Mucosa of descending colon (tissue), 3 donors: ENCODE results near the gene IQGAP1. TPM values are rescaled to one million over a fixed set of nuclear protein-coding genes. Genes with fewer than 3 reads are reported as not detected.
"Not testable (repeated sequence)": the region's sequence is repeated elsewhere in the genome, so short reads cannot be mapped to it uniquely, and the experiment has no call there.

Source experiments
- ATAC-seq: fragments of 200-7000 bp; cut with Tn5 transposase; one replicate; pipeline ENCODE4 v1.9.1; 2020; ENCODE audit warnings: mild to moderate bottlenecking, moderate library complexity
- DNase-seq, 3 donors: peaks; one replicate each; pipeline ENCODE4 v3.0.0-alpha.2; 2020
- H3K36me3 ChIP-seq: fragments of 200-600 bp; one replicate; pipeline ENCODE4 v1.8.0; 2021; ENCODE audit warnings: low read depth, mild to moderate bottlenecking
- H3K4me1 ChIP-seq: fragments of 200-600 bp; one replicate; pipeline ENCODE4 v1.8.0; 2021; ENCODE audit warnings: low read depth, mild to moderate bottlenecking
- H3K4me3 ChIP-seq: fragments of 200-600 bp; one replicate; pipeline ENCODE4 v1.8.0; 2021; ENCODE audit warnings: mild to moderate bottlenecking
- H3K9me3 ChIP-seq: fragments of 200-600 bp; one replicate; pipeline ENCODE4 v1.8.0; 2021; ENCODE audit warnings: mild to moderate bottlenecking
- intact Hi-C, 2 donors: fragments of 100-400 bp; cut with DNase I in 1 of 2; cut with micrococcal nuclease in 1 of 2; formaldehyde crosslinking; loops; one replicate each; pipeline versions ENCODE4 v1.11.0 to v1.11.1; 2022; cut with DNase I, micrococcal nuclease
- total RNA-seq, 3 donors: library from RNA; stranded (reverse); fragmentation: NEBNext Ultra II Directional in 2 of 3; extraction: Animal tissue kit (Norgen Biotek cat#: 25700) in 2 of 3; gene quantifications; one replicate each; pipeline versions ENCODE4 v1.2.1 to v1.2.4, GENCODE V29; 2021 to 2023
- TF ChIP-seq, protein P1 (sequence below): fragments of 200-600 bp; IDR thresholded peaks from one replicate; pipeline ENCODE4 v1.8.0; 2022; ENCODE audit warnings: antibody characterized with exemption, mild to moderate bottlenecking
- donor health status: DM: no; HTN: no; CAD: no; lungs with moderate emphysema.
- donor health status: DM: no; HTN: no; CAD: no.
- donor health status: DM: no; HTN: yes; CAD: no.

Gene IQGAP1
- total RNA-seq, 3 donors from 2014 or later, result 186 to 242 (median 206) TPM

DNA sequence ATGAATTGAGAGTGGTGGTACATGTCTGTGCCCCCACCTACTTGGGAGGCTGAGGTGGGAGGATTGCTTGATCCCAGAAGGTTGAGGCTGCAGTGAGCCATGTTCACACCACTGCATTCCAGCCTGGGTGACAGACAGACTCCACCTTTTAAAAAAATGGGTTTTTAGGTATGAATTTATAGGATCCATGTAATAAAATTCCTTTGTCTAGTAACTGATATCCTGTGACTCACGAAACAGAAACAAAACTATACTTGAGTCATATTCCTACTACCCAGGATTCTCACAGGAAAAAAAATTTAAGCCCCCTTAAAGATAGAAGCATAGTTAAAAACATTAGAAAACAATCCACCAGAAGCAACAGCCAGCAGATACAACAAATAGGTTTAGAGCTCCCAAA, 131.6 kb downstream of the IQGAP1 start:
- Histone ChIP-seq H3K9me3 (no peaks in the 10 kb centered on the region), H3K4me3 (no peak overlapping the region), H3K4me1 (no peaks in the 10 kb centered on the region), H3K36me3 (no peaks in the 10 kb centered on the region)
- TF ChIP-seq, protein P1, sequence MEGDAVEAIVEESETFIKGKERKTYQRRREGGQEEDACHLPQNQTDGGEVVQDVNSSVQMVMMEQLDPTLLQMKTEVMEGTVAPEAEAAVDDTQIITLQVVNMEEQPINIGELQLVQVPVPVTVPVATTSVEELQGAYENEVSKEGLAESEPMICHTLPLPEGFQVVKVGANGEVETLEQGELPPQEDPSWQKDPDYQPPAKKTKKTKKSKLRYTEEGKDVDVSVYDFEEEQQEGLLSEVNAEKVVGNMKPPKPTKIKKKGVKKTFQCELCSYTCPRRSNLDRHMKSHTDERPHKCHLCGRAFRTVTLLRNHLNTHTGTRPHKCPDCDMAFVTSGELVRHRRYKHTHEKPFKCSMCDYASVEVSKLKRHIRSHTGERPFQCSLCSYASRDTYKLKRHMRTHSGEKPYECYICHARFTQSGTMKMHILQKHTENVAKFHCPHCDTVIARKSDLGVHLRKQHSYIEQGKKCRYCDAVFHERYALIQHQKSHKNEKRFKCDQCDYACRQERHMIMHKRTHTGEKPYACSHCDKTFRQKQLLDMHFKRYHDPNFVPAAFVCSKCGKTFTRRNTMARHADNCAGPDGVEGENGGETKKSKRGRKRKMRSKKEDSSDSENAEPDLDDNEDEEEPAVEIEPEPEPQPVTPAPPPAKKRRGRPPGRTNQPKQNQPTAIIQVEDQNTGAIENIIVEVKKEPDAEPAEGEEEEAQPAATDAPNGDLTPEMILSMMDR, result no peak
- ATAC-seq (no peak), DNase-seq (no peak)
- intact Hi-C loops, result loop anchor here in 1 of 2 donors (10.0 kb wide), 1 partner anchor 365 kb away; the partner anchor contains the start of gene FES

DNA sequence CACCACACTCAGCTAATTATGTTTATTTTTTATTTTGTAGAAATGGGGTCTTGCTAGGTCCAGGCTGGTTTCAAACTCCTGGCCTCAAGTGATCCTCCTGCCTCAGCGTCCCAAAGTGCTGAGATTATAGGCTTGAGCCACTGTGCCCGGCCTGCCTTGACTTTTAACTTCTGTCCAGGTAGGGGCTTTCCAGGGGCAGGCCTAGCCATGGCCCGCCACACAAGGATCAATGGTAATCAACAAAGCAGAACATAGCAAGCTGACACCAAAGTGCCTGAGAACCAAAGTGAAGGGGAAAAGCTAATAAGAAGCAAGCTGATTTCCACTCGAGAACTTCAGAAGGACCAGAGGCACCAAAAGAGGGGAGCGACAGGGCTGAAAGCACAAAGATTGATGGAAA, 132.3 kb downstream of the IQGAP1 start:
- Histone ChIP-seq H3K36me3 (no peaks in the 10 kb centered on the region), H3K4me3 (no peak overlapping the region), H3K4me1 (no peaks in the 10 kb centered on the region), H3K9me3 (no peaks in the 10 kb centered on the region)
- DNase-seq, result no peak
- intact Hi-C loops, result loop anchor here in 1 of 2 donors (10.0 kb wide), 1 partner anchor 364 kb away; the partner anchor contains the start of gene FES
- TF ChIP-seq, protein P1, result no peak
- ATAC-seq, result no peak

DNA sequence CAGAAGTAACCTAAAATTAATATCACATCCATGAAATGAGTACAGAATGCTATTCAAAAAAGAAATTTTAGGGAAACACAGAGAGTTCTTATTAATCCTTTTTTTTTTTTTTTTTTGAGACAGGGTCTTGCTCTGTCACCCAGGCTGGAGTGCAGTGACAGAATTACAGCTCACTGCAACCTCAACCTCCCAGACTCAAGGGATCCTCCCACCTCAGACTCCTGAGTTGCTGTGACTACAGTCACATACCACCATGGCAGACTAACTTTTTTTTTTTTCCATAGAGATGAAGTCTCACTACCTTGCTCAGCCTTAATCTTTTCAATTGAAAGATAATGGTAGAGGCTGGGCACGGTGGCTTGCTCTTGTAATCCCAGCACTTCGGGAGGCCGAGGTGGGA, 135.3 kb downstream of the IQGAP1 start:
- intact Hi-C loops, result loop anchor here in 1 of 2 donors (10.0 kb wide), 1 partner anchor 361 kb away; the partner anchor contains the start of gene FES
- H3K4me1 ChIP-seq, result no peaks in the 10 kb centered on the region
- no peaks in the 10 kb centered on the region for H3K9me3 ChIP-seq
- H3K36me3 ChIP-seq, result no peaks in the 10 kb centered on the region
- no peak overlapping the region for H3K4me3 ChIP-seq
- TF ChIP-seq, protein P1, result no peak
- DNase-seq (no peak), ATAC-seq (no peak)

DNA sequence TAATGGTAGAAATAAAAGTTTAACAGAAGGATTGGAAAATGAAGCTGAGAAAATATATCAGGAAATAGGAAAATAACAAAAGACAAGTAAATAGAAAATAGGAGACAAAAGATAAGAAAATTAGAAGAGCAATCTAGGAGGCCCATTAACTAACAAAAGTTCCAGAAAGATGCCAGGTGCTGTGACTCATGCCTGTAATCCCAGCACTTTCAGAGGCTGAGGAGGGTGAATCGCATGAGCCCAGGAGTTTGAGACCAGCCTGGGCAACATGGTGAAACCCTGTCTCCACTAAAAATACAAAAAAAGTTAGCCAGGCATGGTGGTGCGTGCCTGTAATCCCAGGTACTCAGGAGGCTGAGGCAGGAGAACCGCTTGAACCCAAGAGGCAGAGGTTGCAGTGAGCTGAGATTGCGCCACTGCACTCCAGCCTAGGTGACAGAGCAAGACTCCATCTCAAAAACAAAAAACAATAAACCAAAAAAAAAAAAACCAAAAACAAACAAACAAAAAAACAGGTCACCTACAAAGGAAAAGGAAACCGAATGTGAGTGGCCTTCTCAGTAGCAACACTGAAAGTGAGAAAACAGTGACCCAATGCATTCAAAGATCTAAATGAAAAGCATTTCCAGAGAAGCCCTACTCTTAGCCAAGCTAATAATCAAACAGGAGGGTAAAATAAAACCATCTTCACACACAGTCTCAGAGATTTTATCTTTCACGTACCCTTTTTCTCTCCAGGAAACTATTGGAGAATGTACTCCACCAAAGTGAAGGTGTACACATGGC, 136.2 kb downstream of the IQGAP1 start:
- intact Hi-C loops, result loop anchor here in 1 of 2 donors (10.0 kb wide), 1 partner anchor 361 kb away; the partner anchor contains the start of gene FES
- ATAC-seq, H3K9me3 ChIP-seq, H3K4me1 ChIP-seq, DNase-seq, H3K4me3 ChIP-seq, H3K36me3 ChIP-seq: not testable (repeated sequence)

DNA sequence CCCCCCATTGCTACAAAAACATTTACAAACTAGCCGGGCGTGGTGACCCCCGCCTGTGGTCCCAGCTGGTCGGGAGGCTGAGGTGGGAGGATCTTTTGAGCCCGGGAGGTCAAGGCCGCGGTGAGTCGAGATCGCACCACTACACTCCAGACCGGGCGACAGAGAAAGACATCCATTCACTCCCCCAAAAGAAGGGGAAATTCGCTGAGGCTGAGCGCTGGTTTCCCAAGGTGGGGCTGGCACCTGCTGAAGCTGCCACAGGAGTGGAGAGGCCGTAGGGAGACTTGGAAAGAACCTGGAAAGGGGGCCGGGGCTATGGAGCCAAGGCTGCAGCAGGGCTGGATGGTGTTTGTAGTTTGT, 140.9 kb downstream of the IQGAP1 start:
- Histone ChIP-seq H3K36me3 (no peaks in the 10 kb centered on the region), H3K4me1 (no peaks in the 10 kb centered on the region), H3K9me3 (no peaks in the 10 kb centered on the region), H3K4me3 (no peak overlapping the region)
- no peak for ATAC-seq
- intact Hi-C loops, result loop anchor here in 1 of 2 donors (10.0 kb wide), 1 partner anchor 356 kb away; the partner anchor contains the start of gene FES
- DNase-seq, result no peak
- TF ChIP-seq, protein P1, result no peak
